ENCODE data around the gene AHCY. TPM values are rescaled to one million over a fixed set of nuclear protein-coding genes. Genes with fewer than 3 reads are reported as not detected.
"Not testable (repeated sequence)": the region's sequence is repeated elsewhere in the genome, so short reads cannot be mapped to it uniquely, and the experiment has no call there.

Gene AHCY
- total RNA-seq (100 to 1,000 TPM in 2 of 5 donors, 10 to 100 TPM in 3; 32.7 to 126 (median 88.8) TPM), polyA plus RNA-seq (10 to 100 TPM; 90.0 to 96.7 (median 91.7) TPM)
- long read RNA-seq, donor 1, transcript AHCY-201 (10 exons, 2,143 nt): major isoform, 8 of 8 reads
- long read RNA-seq, donor 1, partial matches to known transcripts: 0 of 8 reads
- long read RNA-seq, donor 1, other reads (novel, unspliced or antisense): 0 of 8 reads
- long read RNA-seq, donor 2, transcript AHCY-201 (10 exons, 2,143 nt): major isoform, 11 of 11 reads
- long read RNA-seq, donor 2, partial matches to known transcripts: 0 of 11 reads
- long read RNA-seq, donor 2, other reads (novel, unspliced or antisense): 0 of 11 reads
- long read RNA-seq, donor 3, transcript AHCY-201 (10 exons, 2,143 nt): major isoform, 14 of 45 reads
- long read RNA-seq, donor 3, partial matches to known transcripts: 31 of 45 reads
- long read RNA-seq, donor 3, other reads (novel, unspliced or antisense): 0 of 45 reads
- long read RNA-seq, donor 4: 0 reads
- long read RNA-seq, donor 5, transcript AHCY-201 (10 exons, 2,143 nt): major isoform, 13 of 13 reads
- long read RNA-seq, donor 5, partial matches to known transcripts: 0 of 13 reads
- long read RNA-seq, donor 5, other reads (novel, unspliced or antisense): 0 of 13 reads
- long read RNA-seq, donor 6, transcript AHCY-201 (10 exons, 2,143 nt): major isoform, 35 of 35 reads
- long read RNA-seq, donor 6, partial matches to known transcripts: 0 of 35 reads
- long read RNA-seq, donor 6, other reads (novel, unspliced or antisense): 0 of 35 reads
- long read RNA-seq, donor 7, transcript AHCY-201 (10 exons, 2,143 nt): major isoform, 18 of 54 reads
- long read RNA-seq, donor 7, partial matches to known transcripts: 36 of 54 reads
- long read RNA-seq, donor 7, other reads (novel, unspliced or antisense): 0 of 54 reads
- long read RNA-seq, donor 8, transcript AHCY-201 (10 exons, 2,143 nt): major isoform, 25 of 26 reads
- long read RNA-seq, donor 8, partial matches to known transcripts: 0 of 26 reads
- long read RNA-seq, donor 8, other reads (novel, unspliced or antisense): 0 of 26 reads
- long read RNA-seq, donor 9, transcript AHCY-201 (10 exons, 2,143 nt): major isoform, 7 of 12 reads
- long read RNA-seq, donor 9, partial matches to known transcripts: 5 of 12 reads
- long read RNA-seq, donor 9, other reads (novel, unspliced or antisense): 0 of 12 reads
- long read RNA-seq, donor 10, transcript AHCY-201 (10 exons, 2,143 nt): major isoform, 12 of 12 reads
- long read RNA-seq, donor 10, partial matches to known transcripts: 0 of 12 reads
- long read RNA-seq, donor 10, other reads (novel, unspliced or antisense): 0 of 12 reads

- intact Hi-C loops (cut with DNase I; ENCODE audit: low total_unique reads): no loop called here
- TF ChIP-seq EP300 (IDR thresholded peaks at IDR 0.05): no peak
- peak in 1 of 4 donors; percentile 27 for TF ChIP-seq POLR2A (IDR thresholded peaks at IDR 0.05)
- TF ChIP-seq POLR2AphosphoS5 (IDR thresholded peaks at IDR 0.05): peak; percentile 62 to 74 (median 66)
- TF ChIP-seq CTCF (IDR thresholded peaks at IDR 0.05): no peak
- 0 to 1% (median 0%) methylated on average over 37 to 79 of the region's 79 CpGs for WGBS, 5 donors
- peak; percentile 98 for DNase-seq
- H3K27me3 ChIP-seq: no peaks in the 10 kb centered on the region
- H3K9me3 ChIP-seq: no peaks in the 10 kb centered on the region
- no peaks in the 10 kb centered on the region for H3K36me3 ChIP-seq
- H3K4me3 ChIP-seq: peak within 1 kb of the TSS; percentile 78 to 83 (median 83)
- peak within 1 kb of the TSS; percentile 90 to 96 (median 95) for H3K27ac ChIP-seq
- H3K4me1 ChIP-seq: peaks cover 19 to 39% (median 28%) of the 10 kb centered on the region in 4 donors
Measured at GRCh38 chr20:34302723-34303533, at the start of gene AHCY. TSS of gene AHCY (minus strand) at chr20:34303355. CDS start at chr20:34303270, 85 bp downstream.

- H3K9me3 ChIP-seq: no peaks in the 10 kb centered on the region
- H3K27ac ChIP-seq: no peak overlapping the region
- H3K4me3 ChIP-seq: no peak overlapping the region
- no peaks in the 10 kb centered on the region for H3K4me1 ChIP-seq
- TF ChIP-seq POLR2A (IDR thresholded peaks at IDR 0.05): no peak
- no peak for TF ChIP-seq CTCF (IDR thresholded peaks at IDR 0.05)
- TF ChIP-seq POLR2AphosphoS5 (IDR thresholded peaks at IDR 0.05): no peak
- no peak for TF ChIP-seq EP300 (IDR thresholded peaks at IDR 0.05)
- H3K27me3 ChIP-seq: no peaks in the 10 kb centered on the region
- no peak for DNase-seq
- no peaks in the 10 kb centered on the region for H3K36me3 ChIP-seq
- WGBS, 5 donors: 55 to 74% (median 63%) methylated on average over 3 of the region's 3 CpGs
- intact Hi-C loops (cut with DNase I; ENCODE audit: low total_unique reads): no loop called here
Measured at GRCh38 chr20:34350095-34350494, 46.9 kb upstream of the AHCY start.

GRCh38 chr20:34347571-34347970 is 44.4 kb upstream of the AHCY start:
- Histone ChIP-seq H3K27me3 (no peaks in the 10 kb centered on the region), H3K9me3 (no peaks in the 10 kb centered on the region), H3K36me3 (no peaks in the 10 kb centered on the region), H3K4me1 (peaks cover 0 to 5% (median 0%) of the 10 kb centered on the region in 4 donors), H3K4me3 (no peak overlapping the region), H3K27ac (no peak overlapping the region)
- intact Hi-C loops (cut with DNase I; ENCODE audit: low total_unique reads): no loop called here
- no peak for DNase-seq
- TF ChIP-seq POLR2A (IDR thresholded peaks at IDR 0.05): no peak
- TF ChIP-seq CTCF (IDR thresholded peaks at IDR 0.05): no peak
- no peak for TF ChIP-seq POLR2AphosphoS5 (IDR thresholded peaks at IDR 0.05)
- TF ChIP-seq EP300 (IDR thresholded peaks at IDR 0.05): no peak
- WGBS, 5 donors: 86 to 94% (median 91%) methylated on average over 2 to 4 of the region's 4 CpGs

- H3K36me3 ChIP-seq; intact Hi-C loops (cut with DNase I; ENCODE audit: low total_unique reads); DNase-seq; H3K9me3 ChIP-seq; H3K4me3 ChIP-seq; H3K27ac ChIP-seq; H3K27me3 ChIP-seq; H3K4me1 ChIP-seq: not testable (repeated sequence)
- WGBS, 5 donors: 93 to 96% (median 95%) methylated on average over 9 of the region's 9 CpGs
Measured at GRCh38 chr20:34346533-34346865, 43.3 kb upstream of the AHCY start.

GRCh38 chr20:34345839-34346532 is 42.8 kb upstream of the AHCY start:
- H3K9me3 ChIP-seq; H3K27ac ChIP-seq; H3K36me3 ChIP-seq; H3K4me3 ChIP-seq; H3K4me1 ChIP-seq; DNase-seq; H3K27me3 ChIP-seq; intact Hi-C loops (cut with DNase I; ENCODE audit: low total_unique reads): not testable (repeated sequence)
- WGBS, 5 donors: 83 to 94% (median 92%) methylated on average over 10 of the region's 10 CpGs

Measured in stomach (tissue), 19 donors.